GM15510 (cell line): ENCODE data around the gene SEC23A.

Experiments
- POLR2A ChIP-seq: IDR thresholded peaks from 3 replicates; pipeline ENCODE4 v1.6.1; 2011; ENCODE audit warnings: borderline replicate concordance; ENCODE audit not compliant: insufficient read length; ENCODE audit errors: extremely low read depth

The SEC23A gene

DNA sequence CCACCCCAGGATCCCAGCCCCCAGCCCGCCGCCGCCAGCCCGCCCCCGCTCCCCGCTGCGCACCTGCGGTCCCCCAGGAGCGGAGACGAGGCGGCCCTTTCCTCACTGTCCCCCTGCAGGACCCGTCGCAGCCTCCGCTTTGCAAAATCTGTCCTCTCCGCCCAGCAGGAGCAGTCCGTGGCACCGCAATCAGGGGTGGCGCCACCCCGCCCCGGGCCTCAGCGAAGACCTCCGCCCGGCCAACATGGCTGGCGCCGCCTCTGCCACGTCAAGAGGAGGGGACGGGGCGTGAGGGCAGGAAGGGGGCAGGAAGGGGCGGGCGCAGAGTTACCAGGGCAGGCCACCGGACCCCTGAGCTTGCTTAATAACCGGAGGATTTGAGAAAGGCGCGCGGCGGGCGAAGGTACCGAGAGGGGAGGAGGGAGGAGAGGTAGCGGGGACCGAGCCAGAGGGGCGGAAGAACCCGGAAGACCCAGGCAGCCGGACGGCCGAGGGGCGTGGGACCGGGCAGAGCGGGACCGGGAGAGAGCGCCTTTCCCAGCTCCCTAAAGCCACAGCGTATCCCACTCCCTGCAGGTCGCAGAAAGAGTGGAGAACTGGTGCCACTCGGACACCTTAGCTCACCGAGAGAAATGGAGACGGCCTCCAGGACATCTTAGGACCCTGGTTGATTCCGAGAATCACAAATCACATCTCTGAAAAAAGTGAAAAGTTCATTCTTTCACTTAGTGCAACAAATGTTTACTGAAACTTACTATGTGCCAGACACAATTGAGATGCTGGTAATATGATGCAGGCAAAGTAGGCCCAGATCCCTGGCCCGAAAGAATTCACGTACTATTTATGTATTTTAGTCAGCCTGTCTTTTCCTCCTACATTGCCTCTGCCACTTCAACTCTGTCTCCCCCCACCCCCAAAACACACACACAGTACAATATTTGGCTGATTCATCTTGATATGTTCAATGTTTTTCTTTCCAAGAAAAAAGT, at the start of gene SEC23A:
Gene SEC23A (minus strand): TSS at position 267 of the 989 bp plus-strand sequence. CDS start 7,117 bp downstream, outside the sequence.
- TF ChIP-seq POLR2A = peak; percentile 81

DNA sequence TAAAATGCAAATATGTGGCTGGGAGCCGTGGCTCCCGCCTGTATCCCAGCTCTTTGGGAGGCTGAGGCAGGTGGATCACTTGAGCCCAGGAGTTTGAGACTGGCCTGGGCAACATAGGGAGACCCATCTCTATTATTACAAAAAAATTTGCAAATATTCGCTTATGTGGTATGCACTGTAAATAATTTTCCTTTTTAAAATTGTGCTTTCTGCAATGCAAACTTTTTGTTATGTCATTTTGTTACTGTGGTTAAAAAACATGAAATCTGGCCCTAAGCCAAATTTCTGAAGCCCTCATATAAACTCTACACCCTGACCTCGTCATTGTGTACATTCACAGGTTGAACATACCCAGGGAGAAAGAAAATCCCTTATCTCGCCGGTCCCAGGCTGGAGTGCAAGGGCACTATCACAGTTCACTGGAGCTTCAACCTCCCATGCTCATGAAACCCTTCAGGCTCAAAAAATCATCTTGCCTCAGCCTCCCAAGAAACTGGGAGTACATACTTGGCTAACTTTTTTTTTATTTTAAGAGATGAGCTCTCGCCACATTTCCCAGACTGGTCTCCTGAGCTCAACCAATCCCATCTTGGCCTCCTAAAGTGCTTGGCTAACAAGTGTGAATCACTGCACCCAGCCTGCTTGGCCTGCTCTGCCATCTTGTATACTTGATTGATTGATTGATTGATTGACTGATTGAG, 42.4 kb upstream of the SEC23A start:
- no peak for TF ChIP-seq POLR2A

DNA sequence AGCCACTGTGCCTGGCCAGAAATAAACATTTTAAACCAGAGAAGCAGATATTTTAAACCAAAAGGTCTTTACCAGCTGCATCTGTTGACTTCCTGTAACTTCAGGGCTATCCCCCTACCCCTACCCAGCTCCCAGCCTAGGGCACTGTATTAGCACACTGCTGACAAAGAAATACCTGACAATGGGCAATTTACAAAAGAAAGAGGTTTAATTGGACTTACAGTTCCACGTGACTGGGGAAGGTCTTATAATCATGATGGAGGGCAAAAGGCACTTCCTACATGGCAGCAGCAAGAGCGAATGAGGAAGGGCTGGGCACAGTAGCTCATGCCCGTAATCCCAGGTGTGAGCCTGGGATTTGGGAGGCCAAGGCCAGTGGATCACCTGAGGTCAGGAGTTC, 37.1 kb upstream of the SEC23A start:
- TF ChIP-seq POLR2A = no peak

DNA sequence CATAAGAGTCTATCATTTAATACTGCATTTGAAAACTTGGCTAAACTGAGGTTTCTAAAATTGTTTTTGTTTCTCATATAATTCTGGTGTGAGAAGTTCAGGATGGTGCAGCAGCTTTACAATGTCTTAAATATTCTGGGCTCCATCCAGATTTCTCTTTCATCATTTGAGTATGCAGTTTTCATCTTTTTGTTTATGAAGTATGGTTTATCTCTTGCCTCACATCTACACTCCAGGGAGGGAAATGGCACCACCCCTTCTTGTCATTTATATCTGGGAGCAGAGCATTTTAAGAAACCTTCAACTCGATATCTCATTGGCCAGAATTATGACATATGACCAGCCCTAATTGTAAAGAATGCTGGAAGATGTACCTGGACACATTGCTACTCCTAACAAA, 35.4 kb upstream of the SEC23A start:
- no peak for TF ChIP-seq POLR2A

DNA sequence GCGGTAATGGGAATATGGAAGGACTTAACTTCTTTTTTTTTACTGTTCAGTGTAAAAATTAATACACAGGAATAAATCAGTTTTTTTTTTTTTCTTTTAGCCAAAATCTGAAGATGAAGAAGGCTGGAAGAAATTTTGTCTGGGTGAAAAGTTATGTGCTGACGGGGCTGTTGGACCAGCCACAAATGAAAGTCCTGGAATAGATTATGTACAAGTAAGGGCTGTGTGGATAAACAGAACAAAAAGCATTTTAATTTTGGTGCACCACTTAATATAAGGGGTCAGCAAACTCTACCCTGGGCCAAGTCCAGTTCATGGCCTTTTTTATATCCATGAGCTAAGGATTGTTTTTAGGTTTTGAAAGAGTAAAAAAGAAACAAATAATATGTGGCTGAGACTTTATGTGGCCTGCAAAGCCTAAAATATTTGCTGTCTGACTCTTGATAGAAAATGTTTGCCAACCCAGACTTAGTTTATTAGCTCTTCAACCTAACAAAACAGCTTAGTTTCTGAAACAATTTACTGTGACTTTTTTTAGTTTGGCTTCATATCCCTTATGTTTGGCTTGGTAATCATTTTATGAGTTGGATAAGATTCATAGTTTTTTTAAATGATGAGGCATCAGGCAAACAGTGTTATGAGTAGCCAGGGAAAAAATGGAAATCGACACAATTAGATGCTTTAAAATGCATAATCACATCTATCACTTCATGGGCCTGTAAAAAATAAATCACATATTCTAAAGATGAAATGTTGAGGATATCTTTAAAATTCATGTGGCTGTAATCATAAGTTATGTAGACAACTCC, 19.5 kb upstream of the SEC23A start:
- TF ChIP-seq POLR2A = no peak

DNA sequence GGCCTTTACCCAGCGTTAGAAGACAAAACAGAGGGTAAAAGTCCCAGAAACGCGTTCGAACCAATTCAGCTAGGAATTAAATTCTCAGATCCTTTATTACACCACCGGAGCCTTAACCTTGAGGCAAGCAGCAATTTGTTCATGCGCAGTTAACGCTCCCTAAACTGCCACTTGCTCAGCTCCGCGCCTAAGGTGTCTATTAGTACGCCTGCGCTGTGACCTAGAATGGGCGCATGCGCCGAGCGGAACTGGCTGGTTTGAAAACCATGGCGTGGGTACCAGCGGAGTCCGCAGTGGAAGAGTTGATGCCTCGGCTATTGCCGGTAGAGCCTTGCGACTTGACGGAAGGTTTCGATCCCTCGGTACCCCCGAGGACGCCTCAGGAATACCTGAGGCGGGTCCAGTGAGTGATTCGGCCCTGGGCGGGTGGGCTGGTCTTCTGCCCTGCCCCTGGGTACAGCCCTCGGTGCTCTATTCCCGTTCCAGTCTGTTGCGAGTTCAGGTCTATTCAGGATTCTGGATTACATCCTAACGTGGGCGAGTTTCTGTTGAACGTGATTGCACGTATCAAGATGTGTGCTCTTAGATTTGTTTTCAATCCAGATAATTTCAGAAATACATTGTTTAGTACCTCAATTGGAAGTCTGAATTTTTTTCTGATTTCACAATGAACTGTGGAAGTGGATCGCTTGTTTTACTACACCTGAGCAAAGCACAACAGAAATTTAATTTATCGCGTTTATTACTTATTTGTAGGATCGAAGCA, 11.2 kb upstream of the SEC23A start, which contains the start of gene GEMIN2:
Gene GEMIN2 (plus strand): TSS at position 251 of the 766 bp plus-strand sequence. CDS start 16 bp downstream, at position 267.
- TF ChIP-seq POLR2A = peak; percentile 91

DNA sequence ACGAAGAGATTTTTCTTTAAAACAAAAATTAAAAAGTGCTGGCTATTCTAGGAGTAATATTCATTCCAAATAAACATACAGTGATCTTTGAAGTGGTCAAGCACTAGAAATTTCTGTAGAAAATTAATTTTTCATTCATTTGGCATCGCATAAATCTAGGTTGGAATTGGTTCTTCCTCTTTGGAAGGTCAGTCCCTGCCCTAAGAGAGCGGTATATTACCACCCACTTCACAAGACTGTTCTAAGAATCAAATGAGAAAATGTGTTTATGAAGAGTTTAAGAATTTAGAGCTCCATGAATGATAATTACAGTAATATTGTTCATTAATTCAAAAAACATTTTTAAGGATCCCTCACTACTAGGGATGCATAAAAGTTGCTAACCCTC, 10.6 kb upstream of the SEC23A start:
- TF ChIP-seq POLR2A = no peak

DNA sequence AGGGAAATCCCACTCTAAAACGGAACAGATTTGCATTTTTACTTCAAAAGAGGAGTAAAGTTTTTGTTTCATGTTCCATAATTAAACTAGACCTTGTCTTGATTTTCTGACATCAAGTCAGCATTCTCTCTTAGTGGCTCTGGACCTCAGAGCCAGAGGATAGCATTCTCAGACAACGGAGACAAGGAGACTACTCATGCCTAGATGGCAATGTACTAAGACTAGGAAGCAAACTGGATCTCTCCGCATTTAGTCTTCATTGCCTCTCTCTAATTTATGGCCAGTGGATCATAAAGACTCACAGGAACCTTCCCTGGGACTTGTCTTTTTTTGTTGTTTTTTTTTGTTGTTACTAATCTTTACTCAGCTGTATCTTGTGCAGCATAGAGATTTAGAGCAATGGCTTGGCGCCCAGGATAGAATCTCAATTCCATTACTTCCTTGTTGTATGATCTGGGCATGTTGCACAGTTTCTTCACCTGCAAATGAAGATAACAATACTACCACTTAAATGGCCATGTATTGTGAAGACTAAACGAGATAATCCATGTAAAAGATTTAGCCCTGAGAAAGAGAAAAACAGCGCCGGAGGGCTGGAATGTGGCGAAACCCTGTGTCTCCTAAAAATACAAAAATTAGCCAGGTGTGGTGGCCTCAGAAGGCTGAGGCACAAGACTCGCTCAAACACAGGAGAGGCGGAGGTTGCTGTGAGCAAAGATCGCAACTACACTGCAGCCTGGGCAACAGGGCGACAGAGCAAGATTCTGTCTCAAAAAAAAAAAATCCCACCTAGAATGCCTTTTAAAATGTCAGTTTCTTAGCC, 7.1 kb upstream of the SEC23A start:
- TF ChIP-seq POLR2A = no peak

DNA sequence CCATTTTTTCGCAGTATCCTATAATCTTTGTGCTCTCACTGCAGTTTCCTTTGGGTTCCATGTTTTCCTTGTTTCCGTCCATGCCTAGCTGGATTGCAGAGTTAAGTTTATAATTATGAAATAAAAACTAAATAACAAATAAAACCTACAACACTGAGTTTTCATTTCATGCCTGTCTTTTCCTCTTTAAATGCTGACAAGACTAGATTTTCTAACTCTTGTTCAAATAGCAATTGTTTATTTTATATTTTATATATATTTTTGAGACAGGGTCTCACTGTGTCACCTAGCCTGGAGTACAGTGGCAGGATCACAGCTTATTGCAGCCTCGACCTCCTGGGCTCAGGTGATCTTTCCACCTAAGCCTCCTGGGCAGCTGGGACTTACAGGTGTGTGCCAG, 5.8 kb upstream of the SEC23A start:
- TF ChIP-seq POLR2A = no peak

DNA sequence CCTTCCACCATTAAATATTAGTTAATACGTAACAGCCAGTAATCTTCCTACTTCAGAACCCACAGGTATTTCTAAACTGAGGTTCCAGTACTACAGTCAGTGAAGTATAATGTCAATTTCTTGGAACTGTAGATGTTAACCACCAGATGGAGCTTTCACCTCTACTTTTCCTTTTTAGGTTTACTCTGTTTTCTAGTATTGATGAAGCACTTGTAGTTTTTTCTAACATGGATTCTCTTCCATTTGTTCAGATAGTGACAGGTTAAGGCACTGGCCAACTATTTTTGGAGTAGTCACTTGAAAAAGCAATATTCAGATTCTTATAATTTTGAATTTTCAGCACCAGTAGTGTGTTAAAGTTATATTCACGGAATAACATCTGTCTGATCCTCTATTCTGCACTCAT, 4.6 kb upstream of the SEC23A start:
- no peak for TF ChIP-seq POLR2A

DNA sequence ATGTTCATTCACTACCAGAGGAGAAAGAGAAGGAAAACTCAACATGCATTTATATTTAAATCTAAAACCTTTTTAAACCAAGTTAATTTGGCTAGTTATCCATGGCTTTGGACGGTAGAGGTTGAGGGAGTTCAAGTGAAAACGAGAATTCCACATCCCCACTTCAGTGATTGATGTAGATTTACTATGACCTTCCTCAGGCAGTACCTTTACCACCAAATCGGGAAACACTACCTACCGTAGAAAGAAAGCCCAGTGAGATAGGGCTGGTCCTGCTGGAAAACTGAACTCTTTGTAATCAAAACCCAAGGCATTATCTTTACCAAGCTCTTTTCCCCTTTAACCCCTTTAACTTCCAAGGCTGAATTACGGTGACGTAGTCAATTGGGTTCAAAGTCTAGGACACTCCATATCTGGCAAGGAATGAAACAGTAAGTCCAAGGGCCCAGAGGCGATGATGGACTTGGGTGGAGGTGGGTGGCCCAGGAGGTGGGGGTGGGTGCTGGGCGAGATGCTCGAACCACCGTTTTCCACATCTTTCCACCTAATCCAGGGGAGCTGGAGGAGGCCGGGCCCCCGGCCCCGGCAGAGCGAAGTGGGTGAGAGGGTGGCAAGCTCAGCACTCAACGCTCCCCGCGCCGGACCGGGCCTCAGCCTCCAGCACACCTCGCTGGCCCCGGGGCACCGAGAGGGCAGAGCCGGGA, 618 bp downstream of the SEC23A start:
- TF ChIP-seq POLR2A = no peak

DNA sequence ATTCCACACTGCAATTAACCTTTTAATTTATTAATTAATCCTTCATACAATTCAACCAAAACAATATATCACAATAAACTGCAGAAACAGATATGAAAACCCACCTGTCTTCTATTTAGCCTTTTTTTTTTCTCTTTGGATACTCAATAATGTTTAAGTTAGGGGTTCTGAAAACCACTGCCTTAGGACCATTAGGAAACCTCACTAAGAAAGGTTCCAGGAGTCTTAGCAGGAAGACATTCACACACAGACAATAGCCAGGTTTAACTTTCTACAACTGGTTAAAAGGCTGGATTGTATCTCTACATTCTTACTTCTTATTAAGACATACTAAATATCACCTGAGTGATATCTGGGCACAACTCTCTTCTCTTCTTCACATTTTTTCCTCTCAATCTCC, 3.3 kb downstream of the SEC23A start:
- no peak for TF ChIP-seq POLR2A

DNA sequence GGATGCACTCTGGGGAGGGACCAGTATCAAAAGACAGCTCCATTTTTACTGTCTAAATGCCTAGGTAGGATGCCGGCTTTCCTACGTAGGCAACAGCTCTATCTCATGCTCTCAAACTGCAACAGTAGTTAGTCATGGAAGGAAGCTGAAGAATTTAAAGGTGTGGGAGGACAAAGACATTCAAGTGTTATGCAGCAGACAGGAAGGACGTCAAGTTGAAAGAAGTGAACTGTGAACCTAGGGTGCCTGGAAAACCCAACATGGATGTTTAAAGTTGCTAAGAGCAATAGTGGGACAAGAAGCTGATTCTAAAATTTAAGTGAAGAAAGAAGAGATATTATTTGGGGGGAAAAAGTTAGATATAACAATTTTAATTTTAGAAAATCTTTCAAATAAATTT, 5.9 kb downstream of the SEC23A start:
- no peak for TF ChIP-seq POLR2A
